SK-MEL-5 (cell line): ENCODE data around the gene ASCC3. TPM values are rescaled to one million over a fixed set of nuclear protein-coding genes. Genes with fewer than 3 reads are reported as not detected.
"Not testable (repeated sequence)": the region's sequence is repeated elsewhere in the genome, so short reads cannot be mapped to it uniquely, and the experiment has no call there.

Experiments used
- DNase-seq: peaks from one replicate; pipeline ENCODE4 v3.0.0-alpha.2; 2016; ENCODE audit warnings: low read depth, low spot score
- in situ Hi-C: cut with HindIII; loops from 2 replicates; pipeline ENCODE4 v1.10.0; 2016; ENCODE audit warnings: low sequenced_read_pairs, high pct_unique_total_duplicates, low pct_unique_long_range_greater_than_20kb
- total RNA-seq: library from RNA; depleted of rRNA; stranded (reverse); fragments of >200 nt; shearing (Covaris generic); gene quantifications from 2 replicates; pipeline ENCODE4 v1.2.3, GENCODE V29; 2014

ASCC3 gene
- total RNA-seq, 1 experiment from 2014 or later = 38.9 TPM

DNA sequence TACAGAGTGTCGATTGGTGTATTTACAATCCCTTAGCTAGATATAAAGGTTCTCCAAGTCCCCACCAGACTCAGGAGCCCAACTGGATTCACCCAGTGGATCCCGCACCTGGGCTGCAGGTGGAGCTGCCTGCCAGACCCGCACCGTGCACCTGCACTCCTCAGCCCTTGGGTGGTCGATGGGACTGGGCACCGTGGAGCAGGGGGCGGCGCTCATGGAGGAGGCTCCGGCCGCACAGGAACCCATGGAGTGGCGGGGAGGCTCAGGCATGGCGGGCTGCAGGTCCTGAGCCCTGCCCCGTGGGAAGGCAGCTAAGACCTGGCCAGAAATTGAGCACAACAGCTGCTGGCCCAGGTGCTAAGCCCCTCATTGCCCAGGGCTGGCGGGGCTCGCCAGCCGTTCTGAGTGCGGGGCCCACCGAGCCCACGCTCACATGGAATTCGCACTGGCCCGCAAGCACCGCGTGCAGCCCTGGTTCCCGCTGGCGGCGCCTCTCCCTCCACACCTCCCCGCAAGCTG, 52.0 kb downstream of the ASCC3 start:
- in situ Hi-C loops, DNase-seq: not testable (repeated sequence)

DNA sequence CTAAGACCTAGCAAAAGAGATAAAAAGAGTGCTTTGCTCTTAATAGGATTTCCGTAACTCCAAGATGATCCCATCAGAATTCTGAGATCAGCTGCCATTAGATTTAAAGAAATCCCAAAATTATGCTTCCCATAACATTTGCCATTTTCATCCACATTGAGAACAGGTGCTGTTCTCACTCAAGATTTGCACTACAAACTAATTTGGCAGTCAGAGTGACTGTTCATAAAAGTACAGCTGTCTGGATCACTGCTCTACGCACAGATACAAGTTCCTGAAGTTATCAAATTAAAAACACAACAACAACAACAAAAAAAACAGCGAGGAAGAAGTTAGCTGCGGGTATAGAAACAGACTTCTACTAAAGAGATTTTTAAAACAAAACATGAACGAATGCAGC, 58.1 kb downstream of the ASCC3 start:
- no peak for DNase-seq
- in situ Hi-C loops = no loop called here

DNA sequence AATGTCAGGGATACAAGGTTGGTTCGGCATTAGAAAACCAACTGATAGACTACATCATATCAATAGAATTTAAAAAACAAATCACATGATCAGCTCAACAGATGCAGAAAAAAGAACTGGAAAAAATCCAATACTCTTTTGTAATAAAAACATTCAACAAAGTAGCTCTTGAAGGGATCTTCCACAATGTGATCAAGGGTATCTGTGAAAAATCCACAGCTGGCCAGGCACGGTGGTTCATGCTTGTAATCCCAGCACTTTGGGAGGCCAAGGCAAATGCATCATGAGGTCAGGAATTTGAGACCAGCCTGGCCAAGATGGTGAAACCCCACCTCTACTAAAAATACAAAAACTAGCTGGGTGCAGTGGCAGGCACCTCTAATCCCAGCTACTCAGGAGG, 63.1 kb downstream of the ASCC3 start:
- DNase-seq = no peak
- in situ Hi-C loops = no loop called here

DNA sequence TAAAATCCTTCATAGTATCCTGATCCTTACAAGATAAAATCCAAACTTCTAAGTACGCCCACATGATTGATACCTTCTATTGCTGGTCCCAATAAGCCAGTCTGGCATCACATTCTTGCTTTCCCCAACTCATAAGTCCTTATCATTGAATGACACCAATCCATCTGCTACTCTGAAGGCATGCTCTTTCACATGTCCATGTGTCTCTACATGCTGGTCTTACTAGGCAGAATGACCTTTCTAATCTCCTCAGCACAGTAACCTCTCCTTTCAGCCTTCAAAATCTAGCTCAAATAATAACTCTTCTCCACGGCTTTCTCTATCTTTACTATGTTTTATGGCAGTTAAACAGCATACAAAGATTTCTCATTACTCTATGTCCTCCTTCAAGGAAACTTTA, 71.1 kb downstream of the ASCC3 start:
- in situ Hi-C loops = no loop called here

DNA sequence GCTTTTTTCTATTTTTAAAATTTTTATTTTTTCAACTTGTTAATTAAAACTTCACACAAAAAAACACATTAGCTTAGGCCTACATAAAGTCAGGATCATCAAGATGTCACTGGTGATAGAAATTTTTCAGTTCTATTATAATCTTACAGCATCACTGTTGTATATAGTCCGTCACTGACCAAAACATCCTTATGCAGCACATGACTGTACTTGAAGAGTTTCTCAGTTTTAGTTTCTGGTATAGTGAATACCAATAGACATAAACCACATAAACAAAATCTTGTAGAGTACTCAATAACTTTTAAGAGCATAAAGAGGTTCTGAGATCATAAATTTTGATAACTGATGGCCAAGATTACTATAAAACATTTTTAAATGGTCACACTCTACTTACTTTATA, 71.8 kb downstream of the ASCC3 start:
- in situ Hi-C loops = no loop called here
- no peak for DNase-seq

More for the DNA sequence above, 71.1 kb downstream of the ASCC3 start:
- DNase-seq = no peak

DNA sequence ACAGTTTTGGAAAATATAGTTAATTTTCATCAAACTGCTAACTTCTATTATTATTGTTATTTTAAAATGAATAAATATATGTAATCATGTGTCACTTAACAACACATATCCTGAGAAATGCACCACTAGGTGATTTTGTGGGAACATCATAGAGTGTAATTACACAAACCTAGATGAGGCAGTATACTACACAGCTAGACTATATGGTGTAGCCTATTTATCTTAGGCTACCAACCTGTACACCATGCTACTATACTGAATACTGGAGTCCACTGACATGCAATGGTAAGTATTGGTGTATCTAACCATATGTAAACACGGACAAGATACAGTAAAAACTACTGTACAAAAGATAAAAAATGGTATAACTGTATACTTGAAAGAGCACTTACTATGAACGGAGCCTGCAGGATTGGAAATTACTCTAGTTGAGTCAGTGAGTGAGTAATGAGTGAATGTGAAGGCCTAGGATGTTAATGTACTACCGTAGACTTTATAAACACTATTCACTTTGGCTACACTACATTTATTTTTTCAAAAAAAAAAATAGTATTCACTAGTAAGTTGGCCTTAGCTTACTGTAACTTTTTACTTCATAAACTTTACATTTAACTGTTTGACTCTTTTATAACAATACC, 72.4 kb downstream of the ASCC3 start:
- no peak for DNase-seq
- in situ Hi-C loops = no loop called here

DNA sequence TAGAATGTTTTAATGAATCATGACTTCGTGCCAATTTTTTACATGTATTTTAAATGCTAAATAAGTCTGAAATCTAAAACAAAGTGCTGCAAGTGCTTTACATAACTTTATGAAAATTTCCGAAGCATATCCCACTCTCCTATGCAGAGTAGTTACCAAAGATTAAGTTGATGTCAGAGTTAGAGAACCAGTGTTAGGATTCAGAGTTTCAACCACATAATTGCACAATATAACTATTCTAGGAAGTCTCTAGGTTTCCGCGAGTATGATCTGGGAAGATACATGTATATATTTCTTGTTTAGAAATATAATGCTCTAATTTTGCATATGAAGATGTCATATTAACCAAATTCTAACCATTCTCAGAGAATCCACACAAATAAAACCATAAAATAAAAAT, 74.8 kb downstream of the ASCC3 start:
- in situ Hi-C loops = no loop called here
- no peak for DNase-seq

DNA sequence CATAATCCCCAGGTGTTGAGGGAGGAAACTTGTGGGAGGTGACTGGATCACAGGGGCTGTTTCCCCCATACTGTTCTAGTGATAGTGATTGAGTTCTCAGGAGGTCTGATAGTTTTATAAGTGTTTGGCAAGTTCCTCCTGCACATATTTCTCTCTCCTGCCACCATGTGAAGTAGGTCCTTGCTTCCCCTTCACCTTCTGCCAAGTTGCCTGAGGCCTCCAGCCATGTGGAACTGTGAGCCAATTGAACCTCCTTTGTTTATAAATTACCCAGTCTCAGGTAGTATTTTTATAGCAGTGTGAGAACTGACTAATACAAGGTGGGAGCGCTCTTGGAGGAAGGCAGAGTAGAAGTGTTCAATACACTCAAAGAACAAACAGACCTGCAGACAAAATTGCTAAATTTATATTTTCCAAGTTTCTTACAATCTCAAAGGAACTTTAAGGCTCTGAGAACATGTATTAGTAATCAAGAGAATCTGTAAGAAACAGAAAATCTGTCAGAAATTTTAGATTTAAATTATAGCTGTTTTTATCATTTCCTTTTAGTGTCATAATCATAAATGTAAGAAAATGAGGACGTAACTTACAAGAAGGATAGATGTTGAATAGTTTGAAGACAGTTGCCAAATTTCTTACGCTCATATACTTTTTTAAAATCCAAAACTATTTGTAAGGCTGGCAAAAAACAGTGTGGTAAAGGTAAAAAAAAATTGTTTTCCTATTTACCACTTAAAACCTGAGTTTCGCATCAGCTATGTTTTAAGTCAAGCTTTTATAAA, 77.7 kb downstream of the ASCC3 start:
- DNase-seq = no peak
- in situ Hi-C loops = no loop called here

DNA sequence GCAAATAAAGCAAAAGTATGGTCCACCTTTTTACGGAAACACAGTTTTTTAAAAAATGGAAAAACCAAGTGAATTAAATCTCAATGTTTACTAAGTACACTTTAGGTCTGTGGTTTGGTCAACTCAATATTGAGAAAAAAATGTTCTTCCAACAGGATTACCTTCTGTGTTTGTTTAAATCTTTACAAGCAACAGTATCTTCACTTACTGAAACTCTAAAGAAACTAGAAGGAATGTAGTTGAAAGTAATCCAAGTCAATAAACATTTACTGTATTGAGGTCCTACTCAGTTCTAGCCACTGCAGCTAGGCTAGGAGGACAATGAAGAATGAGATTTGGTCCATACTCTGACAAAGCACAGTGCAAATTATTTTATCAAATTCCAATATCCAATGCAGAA, 80.1 kb downstream of the ASCC3 start:
- DNase-seq = no peak
- in situ Hi-C loops = no loop called here

DNA sequence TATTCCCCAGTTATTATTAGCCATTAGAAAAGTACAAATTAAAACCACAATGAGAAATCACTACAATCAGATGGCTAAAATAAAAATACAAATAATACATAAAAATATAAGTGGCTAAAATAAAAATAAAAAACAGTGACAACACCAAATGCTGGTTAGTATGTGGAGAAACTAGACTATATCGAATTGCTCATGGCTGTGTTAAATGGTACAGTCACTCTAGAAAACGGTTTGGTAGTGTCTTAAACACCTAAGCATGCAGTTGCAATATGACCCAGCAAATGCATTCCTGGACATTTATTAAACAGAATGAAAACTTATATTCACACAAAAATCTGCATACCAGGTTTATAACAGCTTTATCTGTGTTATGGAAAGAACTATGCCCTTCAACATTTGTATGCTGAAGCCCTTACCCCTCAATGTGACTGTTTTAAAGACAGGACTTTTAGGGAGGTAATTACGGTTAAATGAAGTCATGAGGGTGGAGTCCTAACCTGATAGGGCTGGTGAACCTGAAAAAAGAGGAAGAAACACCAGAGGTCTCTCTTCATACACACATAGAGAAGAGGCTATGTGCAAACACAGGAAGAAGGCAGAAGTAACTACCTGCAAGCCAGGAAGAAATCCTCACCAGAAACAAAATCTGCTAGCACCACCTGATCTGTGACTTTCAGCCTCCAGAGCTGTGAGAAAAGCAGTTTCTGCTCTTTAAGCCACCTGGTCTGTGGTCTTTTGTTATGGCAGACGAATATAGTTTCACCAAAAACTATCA, 84.9 kb downstream of the ASCC3 start:
- no peak for DNase-seq
- in situ Hi-C loops = no loop called here

DNA sequence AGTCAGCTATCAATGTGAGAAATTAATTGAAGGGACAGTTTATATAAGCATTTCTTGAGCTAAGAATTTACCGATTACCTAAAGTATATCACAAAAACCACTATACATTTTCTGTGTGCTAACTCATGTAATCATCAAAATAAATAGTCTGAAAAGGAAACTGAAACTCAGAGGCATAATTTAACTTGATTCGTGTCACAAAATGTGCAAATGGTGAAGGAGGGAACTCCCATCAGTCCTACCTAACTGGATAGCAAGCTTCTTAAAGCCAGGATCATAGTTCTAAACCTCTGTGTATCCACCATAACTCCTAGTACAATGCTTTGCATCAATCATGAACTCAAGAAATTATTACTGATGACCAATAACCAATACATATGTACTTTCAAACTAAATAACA, 91.0 kb downstream of the ASCC3 start:
- in situ Hi-C loops = no loop called here

DNA sequence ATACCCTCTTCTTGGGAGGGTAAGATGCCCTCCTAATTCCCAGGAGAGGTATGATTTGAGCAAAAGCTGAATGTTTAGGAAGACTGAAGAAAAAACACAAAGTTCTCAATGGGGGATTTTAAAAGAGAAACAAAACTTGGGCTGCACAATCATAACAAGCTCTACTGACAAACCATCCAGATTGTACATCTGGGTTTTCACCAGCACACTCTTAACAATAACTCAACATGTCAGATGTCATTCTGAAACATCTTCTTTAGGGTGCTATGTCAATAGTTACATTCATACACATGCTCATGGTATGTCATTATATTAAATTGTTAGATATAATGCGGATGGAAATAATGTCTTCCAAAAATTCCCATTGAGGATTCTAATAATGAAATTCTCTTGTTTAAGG, 95.1 kb downstream of the ASCC3 start:
- in situ Hi-C loops = no loop called here

More for the DNA sequence above, 91.0 kb downstream of the ASCC3 start:
- DNase-seq = no peak

DNA sequence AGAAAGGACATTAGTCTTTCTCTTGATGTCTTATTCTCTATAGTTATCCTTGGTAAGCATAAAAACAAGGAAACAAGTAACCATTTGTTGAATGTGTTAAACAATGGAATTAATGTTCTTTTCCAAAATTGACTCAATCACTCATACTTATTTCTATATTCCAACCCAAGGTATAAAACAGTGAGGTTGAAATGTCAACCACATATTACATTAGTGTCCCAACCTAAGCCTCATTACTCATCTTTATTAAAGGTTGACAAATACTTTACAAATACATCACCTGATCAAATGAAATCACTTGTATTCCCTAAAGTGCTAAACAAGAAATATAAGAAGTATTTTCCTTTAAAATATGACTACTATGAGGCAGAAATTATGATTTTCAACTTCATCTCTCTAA, 100.5 kb downstream of the ASCC3 start:
- in situ Hi-C loops = no loop called here
- DNase-seq = no peak

More for the DNA sequence above, 95.1 kb downstream of the ASCC3 start:
- DNase-seq = no peak

DNA sequence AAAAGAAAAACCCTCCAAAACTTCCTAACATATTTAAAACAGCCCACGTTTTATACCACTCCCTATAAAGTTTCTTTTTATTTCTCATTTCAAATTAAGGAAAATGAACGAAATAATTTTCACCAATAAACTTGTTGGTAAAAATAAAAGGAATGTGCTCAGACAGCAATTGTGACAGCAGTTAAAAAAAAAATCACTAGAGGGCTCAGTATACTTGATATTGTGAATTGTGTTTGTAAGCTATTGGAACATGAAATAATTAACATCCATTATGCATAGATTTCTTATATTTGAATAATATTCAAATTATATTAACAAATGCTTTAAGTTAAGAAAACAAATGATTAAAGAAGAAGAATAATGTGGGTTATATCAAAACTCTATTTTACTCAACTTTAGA, 105.5 kb downstream of the ASCC3 start:
- in situ Hi-C loops = no loop called here
- peak; percentile 16 for DNase-seq

DNA sequence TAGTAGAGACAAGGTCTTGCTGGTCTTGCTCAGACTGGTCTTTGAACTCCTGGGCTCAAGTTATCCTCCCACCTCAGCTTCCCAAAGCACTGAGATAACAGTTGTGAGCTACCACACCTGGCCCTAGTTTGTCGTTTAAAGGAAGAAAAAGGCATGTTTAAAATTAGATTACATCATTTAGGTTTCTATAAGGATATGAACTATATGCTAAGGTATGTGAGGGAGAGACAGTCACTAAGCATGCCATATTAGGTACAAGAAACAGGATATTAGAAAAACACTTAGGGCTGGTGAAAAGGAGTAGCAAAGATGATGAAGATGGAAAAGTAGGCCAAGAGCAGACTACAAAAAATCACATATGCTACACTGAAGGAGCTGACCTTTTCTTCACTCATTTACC, 106.4 kb downstream of the ASCC3 start:
- DNase-seq = no peak
- in situ Hi-C loops = no loop called here

DNA sequence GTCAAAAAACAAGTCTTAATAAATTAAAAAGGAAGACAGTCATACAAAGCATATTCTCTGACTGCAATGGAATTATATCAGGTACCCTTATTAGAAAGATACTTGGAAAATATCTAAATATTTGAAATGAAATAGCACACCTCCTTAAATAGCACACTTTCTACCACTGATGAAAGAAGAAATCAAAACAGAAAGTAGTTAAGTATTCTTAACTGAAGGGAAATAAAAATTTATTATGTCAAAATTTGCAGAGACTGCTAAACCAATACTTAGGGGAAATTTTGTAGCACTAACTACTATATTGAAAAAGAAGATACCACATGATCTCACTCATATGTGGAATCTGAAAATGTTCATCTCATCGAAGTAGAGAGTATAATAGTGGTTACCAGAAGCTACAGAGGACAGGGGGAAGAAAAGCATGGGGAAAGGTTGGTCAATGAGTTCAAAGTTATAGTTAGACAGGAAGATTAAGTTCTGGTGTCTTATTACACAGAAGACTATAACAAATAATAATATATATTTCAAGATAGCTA, 112.2 kb downstream of the ASCC3 start:
- no peak for DNase-seq
- in situ Hi-C loops = no loop called here

DNA sequence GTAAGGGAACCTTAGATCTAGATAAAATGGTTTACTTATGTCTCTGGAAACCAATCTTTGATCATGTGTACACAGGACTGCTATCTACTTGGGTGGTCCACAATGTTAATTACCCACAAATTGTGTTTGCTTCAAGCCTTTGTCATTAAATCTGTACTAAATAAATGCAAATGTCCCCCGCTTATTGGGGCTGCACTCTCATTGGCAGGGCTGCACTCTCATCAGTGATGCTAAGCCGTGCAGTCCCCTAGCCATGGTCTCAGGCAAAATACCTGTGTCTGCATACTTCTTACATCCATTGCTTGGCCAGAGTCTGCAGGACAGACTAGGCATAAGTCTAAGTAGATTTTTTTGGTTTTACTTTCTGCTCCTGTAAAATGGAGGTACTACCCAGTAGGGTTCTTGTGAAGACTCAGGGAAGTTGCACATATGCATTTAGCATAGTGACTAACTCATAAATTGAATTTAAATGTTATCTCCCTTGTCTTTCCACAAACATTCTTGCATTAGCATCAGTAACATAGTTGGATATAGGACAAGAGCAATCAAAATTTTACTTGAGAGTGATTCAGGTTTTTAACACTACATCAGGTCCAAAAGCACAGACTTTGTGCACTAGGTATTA, 117.4 kb downstream of the ASCC3 start:
- in situ Hi-C loops = no loop called here
- DNase-seq = no peak

DNA sequence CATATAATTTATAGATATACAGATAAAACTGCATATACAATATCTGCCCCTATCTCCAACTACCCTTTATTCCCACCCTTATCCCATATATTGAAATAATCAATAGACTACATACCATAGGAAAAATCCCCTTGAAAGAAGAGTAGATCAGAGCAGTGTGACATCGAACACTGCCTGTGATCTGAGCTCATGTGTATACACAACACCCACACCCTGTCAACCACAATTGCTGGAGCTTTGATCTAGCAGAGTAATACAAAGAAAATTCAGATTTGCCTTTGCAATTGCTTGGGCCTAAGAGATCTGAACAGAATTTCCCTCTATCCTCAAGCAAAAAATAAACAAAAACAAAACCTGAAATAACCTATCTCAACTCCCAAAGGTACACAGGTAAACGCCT, 119.3 kb downstream of the ASCC3 start:
- DNase-seq = no peak
- in situ Hi-C loops = no loop called here
